Esophagus squamous epithelium (tissue), 5 donors: ENCODE measurements around the gene PCF11. TPM values are rescaled to one million over a fixed set of nuclear protein-coding genes. Genes with fewer than 3 reads are reported as not detected.
"Not testable (repeated sequence)": the region's sequence is repeated elsewhere in the genome, so short reads cannot be mapped to it uniquely, and the experiment has no call there.

Experiments used
- DNase-seq: peaks from one replicate; lab custom pipeline; 2025; lab: John Stamatoyannopoulos, UW
- H3K27ac ChIP-seq, 4 donors: fragments of 200-600 bp; sonication (generic); one replicate each; pipeline ENCODE4 v1.5.1; 2016 to 2019; ENCODE audit warnings: mild to moderate bottlenecking in 1 of 4
- H3K27me3 ChIP-seq, 4 donors: fragments of 200-600 bp; sonication (generic); 1 replicate in 3 of 4; 2 replicates in 1 of 4; pipeline versions ENCODE4 v1.5.1 to v1.6.0; 2017 to 2021; ENCODE audit warnings: antibody characterized with exemption in 1 of 4
- H3K36me3 ChIP-seq, 3 donors: fragments of 200-600 bp; sonication (generic); one replicate each; pipeline ENCODE4 v1.5.1; 2016 to 2019
- H3K4me1 ChIP-seq, 3 donors: fragments of 200-600 bp; sonication (generic); one replicate each; pipeline ENCODE4 v1.5.1; 2017 to 2019
- H3K4me3 ChIP-seq, 4 donors: fragments of 200-600 bp; sonication (generic); 1 replicate in 3 of 4; 2 replicates in 1 of 4; pipeline ENCODE4 v1.5.1; 2016 to 2019; ENCODE audit warnings: mild to moderate bottlenecking in 2 of 4, moderate library complexity in 1 of 4
- H3K9me3 ChIP-seq, 3 donors: fragments of 200-600 bp; sonication (generic); one replicate each; pipeline ENCODE4 v1.5.1; 2016 to 2019
- CTCF ChIP-seq, 6 experiments: fragments of 450-650 bp in 4 of 6; fragments of 200-600 bp in 2 of 6; sonication (generic) in 2 of 6; IDR thresholded peaks; one replicate each; pipeline ENCODE4 v1.5.1; 2016 to 2019; ENCODE audit warnings: antibody characterized with exemption in 6 of 6, mild to moderate bottlenecking in 4 of 6, moderate library complexity in 4 of 6
- POLR2A ChIP-seq, 4 donors: fragments of 450-650 bp; IDR thresholded peaks; one replicate each; pipeline ENCODE4 v1.6.1; 2017; ENCODE audit warnings: antibody characterized with exemption in 4 of 4, mild to moderate bottlenecking in 4 of 4, moderate library complexity in 3 of 4
- WGBS, 2 donors: methylation state at CpG; one replicate each; pipeline ENCODE4 v1.1.5; 2018; 5-methylcytosine and 5-hydroxymethylcytosine counted together
- intact Hi-C: fragments of 100-400 bp; cut with DNase I; formaldehyde crosslinking; loops from one replicate; pipeline ENCODE4 v1.15.0; 2022
- total RNA-seq, 4 donors: library from RNA; depleted of rRNA; stranded (reverse); fragments of >200 nt; gene quantifications; one replicate each; pipeline ENCODE4 v1.1.0, GENCODE V29; 2016
- donor health status: DM: yes; HTN: yes; CAD: no.

PCF11 gene
- total RNA-seq, 4 donors from 2014 or later, result 33.6 to 64.1 (median 44.3) TPM

GRCh38 chr11:83205608-83206185, 48.8 kb downstream of the PCF11 start:
- H3K4me3 ChIP-seq, result no peak overlapping the region
- intact Hi-C loops, result no loop called here
- no peak for DNase-seq
- TF ChIP-seq POLR2A (IDR thresholded peaks at IDR 0.05) (no peak), CTCF (IDR thresholded peaks at IDR 0.05) (no peak)
- H3K9me3 ChIP-seq, result no peaks in the 10 kb centered on the region
- H3K36me3 ChIP-seq, result peaks cover 0 to 78% (median 0%) of the 10 kb centered on the region in 3 donors
- no peaks in the 10 kb centered on the region for H3K27me3 ChIP-seq
- no peak overlapping the region for H3K27ac ChIP-seq
- 90 to 95% methylated on average over 3 of the region's 3 CpGs for WGBS, 2 donors
- H3K4me1 ChIP-seq, result no peaks in the 10 kb centered on the region

GRCh38 chr11:83206221-83206620, 49.3 kb downstream of the PCF11 start:
- Histone ChIP-seq H3K27ac (no peak overlapping the region), H3K4me3 (no peak overlapping the region), H3K4me1 (no peaks in the 10 kb centered on the region), H3K9me3 (no peaks in the 10 kb centered on the region), H3K36me3 (peaks cover 0 to 78% (median 0%) of the 10 kb centered on the region in 3 donors), H3K27me3 (no peaks in the 10 kb centered on the region)
- no peak for DNase-seq
- TF ChIP-seq POLR2A (IDR thresholded peaks at IDR 0.05), result no peak
- no peak for TF ChIP-seq CTCF (IDR thresholded peaks at IDR 0.05)
- intact Hi-C loops, result no loop called here
- WGBS, 2 donors, result 82 to 91% methylated on average over 1 of the region's 1 CpG

GRCh38 chr11:83206771-83207382, 49.9 kb downstream of the PCF11 start:
- H3K27ac ChIP-seq, H3K27me3 ChIP-seq, intact Hi-C loops, H3K4me1 ChIP-seq, H3K9me3 ChIP-seq, H3K4me3 ChIP-seq, DNase-seq: not testable (repeated sequence)
- 66 to 70% methylated on average over 4 of the region's 4 CpGs for WGBS, 2 donors
- H3K36me3 ChIP-seq, result peaks cover 0 to 81% (median 0%) of the 10 kb centered on the region in 3 donors

- H3K9me3 ChIP-seq, result no peaks in the 10 kb centered on the region
- no peak overlapping the region for H3K27ac ChIP-seq
- no peak overlapping the region for H3K4me3 ChIP-seq
- no peaks in the 10 kb centered on the region for H3K4me1 ChIP-seq
- DNase-seq, result no peak
- TF ChIP-seq CTCF (IDR thresholded peaks at IDR 0.05) (no peak), POLR2A (IDR thresholded peaks at IDR 0.05) (no peak)
- no peaks in the 10 kb centered on the region for H3K27me3 ChIP-seq
- H3K36me3 ChIP-seq, result peaks cover 0 to 8% (median 0%) of the 10 kb centered on the region in 3 donors
- WGBS, 2 donors, result 75 to 79% methylated on average over 7 of the region's 8 CpGs
- intact Hi-C loops, result no loop called here
These were observed 62.2 kb downstream of the PCF11 start for GRCh38 chr11:83219095-83219494.

GRCh38 chr11:83220260-83220659, 63.3 kb downstream of the PCF11 start:
- H3K27ac ChIP-seq, result no peak overlapping the region
- H3K4me3 ChIP-seq, result no peak overlapping the region
- no peak for TF ChIP-seq POLR2A (IDR thresholded peaks at IDR 0.05)
- TF ChIP-seq CTCF (IDR thresholded peaks at IDR 0.05), result no peak
- DNase-seq, result no peak
- H3K27me3 ChIP-seq, result no peaks in the 10 kb centered on the region
- no peaks in the 10 kb centered on the region for H3K9me3 ChIP-seq
- H3K4me1 ChIP-seq, result no peaks in the 10 kb centered on the region
- peaks cover 0 to 4% (median 0%) of the 10 kb centered on the region in 3 donors for H3K36me3 ChIP-seq
- intact Hi-C loops, result no loop called here
- 77 to 90% methylated on average over 10 of the region's 10 CpGs for WGBS, 2 donors
